ENCODE data around the gene ADORA2A. TPM values are rescaled to one million over a fixed set of nuclear protein-coding genes. Genes with fewer than 3 reads are reported as not detected.

The ADORA2A gene
- total RNA-seq, 1 experiment from 2014 or later = 3.5 TPM

DNA sequence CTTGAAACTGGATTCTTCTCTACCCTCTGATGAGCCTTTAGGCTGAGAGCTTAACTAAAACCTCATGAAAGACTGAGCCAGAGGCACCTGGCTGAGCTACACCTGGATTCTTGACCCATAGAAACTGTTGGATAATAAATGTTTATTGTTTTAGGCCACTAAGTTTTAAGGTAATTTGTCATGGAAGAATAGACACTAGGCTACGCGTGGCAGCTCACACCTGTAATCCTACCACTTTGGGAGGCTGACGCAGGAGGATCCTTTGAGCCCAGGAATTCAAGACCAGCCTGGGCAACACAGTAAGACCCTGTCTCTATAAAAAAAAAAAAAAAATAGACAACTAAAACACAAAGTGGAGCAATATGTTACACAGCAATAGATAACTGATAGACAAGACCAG lies 38.6 kb downstream of the ADORA2A start:
- Histone ChIP-seq H2BK12ac (ENCODE audit: insufficient read length, low read depth, low read length) (no peak overlapping the region), H3K56ac (ENCODE audit: insufficient read length, low read depth, low read length) (no peak overlapping the region), H2AFZ (ENCODE audit: low read length) (no peak overlapping the region), H2BK5ac (ENCODE audit: insufficient read length, low read length) (no peak overlapping the region), H2BK20ac (ENCODE audit: low read depth, low read length, poor library complexity, severe bottlenecking) (no peak overlapping the region), H3K79me2 (ENCODE audit: insufficient read depth, low read length) (no peaks in the 10 kb centered on the region), H4K5ac (ENCODE audit: insufficient read length, low read depth, low read length) (no peak overlapping the region), H3K18ac (ENCODE audit: insufficient read length, low read depth, low read length) (no peak overlapping the region), H2BK15ac (ENCODE audit: low read depth, low read length) (no peak overlapping the region), H3K9ac (ENCODE audit: extremely low read depth, insufficient read length, low read length) (no peak overlapping the region), H3K79me1 (ENCODE audit: insufficient read depth, low read depth, low read length, poor library complexity, severe bottlenecking) (no peaks in the 10 kb centered on the region), H3K23me2 (ENCODE audit: insufficient read length, low read depth, low read length, poor library complexity, severe bottlenecking) (no peaks in the 10 kb centered on the region), H3K4me1 (ENCODE audit: insufficient read depth, low read length) (no peaks in the 10 kb centered on the region; the same call in 1 of the 2 replicates), H2BK120ac (ENCODE audit: low read depth, low read length, poor library complexity, severe bottlenecking) (no peak overlapping the region), H3K23ac (ENCODE audit: insufficient read length, low read depth, low read length) (no peak overlapping the region), H3K9me3 (ENCODE audit: control insufficient read depth, low read depth, low read length) (no peaks in the 10 kb centered on the region), H2AK5ac (ENCODE audit: insufficient read length, low read length) (no peak overlapping the region), H3K27ac (ENCODE audit: insufficient read length, low read depth, low read length) (no peak overlapping the region), H3K4ac (ENCODE audit: low read depth, low read length) (no peak overlapping the region), H4K8ac (replicated peaks; ENCODE audit: insufficient read length, low read depth, low read length) (no peak overlapping the region), H4K20me1 (ENCODE audit: control insufficient read depth, insufficient read depth, insufficient read length) (no peaks in the 10 kb centered on the region), H3K14ac (ENCODE audit: insufficient read depth, low read length) (no peak overlapping the region), H3K27me3 (ENCODE audit: insufficient read depth, low read length) (no peaks in the 10 kb centered on the region), H4K91ac (ENCODE audit: insufficient read length, low read depth, low read length) (no peak overlapping the region), H3K4me2 (ENCODE audit: insufficient read depth, insufficient read length, low read length) (no peak overlapping the region), H3T11ph (ENCODE audit: low read length) (no peak overlapping the region)
- peaks cover 3% of the 10 kb centered on the region; the same call in 1 of the 2 replicates for H3K27me3 Mint-ChIP-seq (ENCODE audit: low read depth)
- H3K9me3 Mint-ChIP-seq = no peaks in the 10 kb centered on the region
- no CpG with 5 or more reads among the region's 3 CpGs for WGBS (ENCODE audit: extremely low coverage, insufficient read length, low lambda C conversion rate)
- no peak overlapping the region for H3K4me3 Mint-ChIP-seq
- no peak for DNase-seq
- H3K27ac Mint-ChIP-seq = no peak overlapping the region
- H3K4me1 Mint-ChIP-seq = peaks cover 13 to 16% of the 10 kb centered on the region in 2 experiments
- H3K36me3 Mint-ChIP-seq (ENCODE audit: insufficient read depth in 1 of 3, low read depth in 3 of 3) = no peaks in the 10 kb centered on the region
- TF ChIP-seq, protein P1, sequence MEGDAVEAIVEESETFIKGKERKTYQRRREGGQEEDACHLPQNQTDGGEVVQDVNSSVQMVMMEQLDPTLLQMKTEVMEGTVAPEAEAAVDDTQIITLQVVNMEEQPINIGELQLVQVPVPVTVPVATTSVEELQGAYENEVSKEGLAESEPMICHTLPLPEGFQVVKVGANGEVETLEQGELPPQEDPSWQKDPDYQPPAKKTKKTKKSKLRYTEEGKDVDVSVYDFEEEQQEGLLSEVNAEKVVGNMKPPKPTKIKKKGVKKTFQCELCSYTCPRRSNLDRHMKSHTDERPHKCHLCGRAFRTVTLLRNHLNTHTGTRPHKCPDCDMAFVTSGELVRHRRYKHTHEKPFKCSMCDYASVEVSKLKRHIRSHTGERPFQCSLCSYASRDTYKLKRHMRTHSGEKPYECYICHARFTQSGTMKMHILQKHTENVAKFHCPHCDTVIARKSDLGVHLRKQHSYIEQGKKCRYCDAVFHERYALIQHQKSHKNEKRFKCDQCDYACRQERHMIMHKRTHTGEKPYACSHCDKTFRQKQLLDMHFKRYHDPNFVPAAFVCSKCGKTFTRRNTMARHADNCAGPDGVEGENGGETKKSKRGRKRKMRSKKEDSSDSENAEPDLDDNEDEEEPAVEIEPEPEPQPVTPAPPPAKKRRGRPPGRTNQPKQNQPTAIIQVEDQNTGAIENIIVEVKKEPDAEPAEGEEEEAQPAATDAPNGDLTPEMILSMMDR (conservative IDR thresholded peaks at IDR 0.05) = no peak

Measured in H9 (cell line).